Epithelial cell of esophagus (primary cell): ENCODE results near the gene DSCAM.

Experiments
- DNase-seq: peaks from one replicate; pipeline ENCODE4 v3.0.0; 2010; ENCODE audit warnings: low read depth
- H3K4me3 ChIP-seq: 2 replicates; pipeline ENCODE4 v1.5.1; 2011; ENCODE audit warnings: mild to moderate bottlenecking, low read length, control low read depth
- CTCF ChIP-seq: IDR thresholded peaks from 2 replicates; pipeline ENCODE4 v1.5.1; 2011; ENCODE audit warnings: low read depth, mild to moderate bottlenecking, low read length, control low read depth, inconsistent platforms; ENCODE audit not compliant: insufficient read depth; ENCODE audit errors: missing control alignments

Gene DSCAM

GRCh38 chr21:40235528-40235927 lies 611.4 kb downstream of the DSCAM start:
- peak; percentile 22 for DNase-seq
- H3K4me3 ChIP-seq = no peak overlapping the region
- no peak for TF ChIP-seq CTCF

GRCh38 chr21:40231979-40232378 lies 615.0 kb downstream of the DSCAM start:
- TF ChIP-seq CTCF = no peak
- H3K4me3 ChIP-seq = no peak overlapping the region
- no peak for DNase-seq

GRCh38 chr21:40227096-40227495 lies 619.9 kb downstream of the DSCAM start:
- no peak for DNase-seq
- H3K4me3 ChIP-seq = no peak overlapping the region
- TF ChIP-seq CTCF = no peak

GRCh38 chr21:40215941-40216340 lies 631.0 kb downstream of the DSCAM start:
- no peak for TF ChIP-seq CTCF
- peak; percentile 77 for DNase-seq
- H3K4me3 ChIP-seq = no peak overlapping the region

- no peak overlapping the region for H3K4me3 ChIP-seq
- DNase-seq = no peak
- no peak for TF ChIP-seq CTCF
These were observed 636.7 kb downstream of the DSCAM start for GRCh38 chr21:40210251-40210650.

- DNase-seq = no peak
- no peak for TF ChIP-seq CTCF
- no peak overlapping the region for H3K4me3 ChIP-seq
These were observed 638.0 kb downstream of the DSCAM start for GRCh38 chr21:40208948-40209345.

GRCh38 chr21:40208206-40208947 lies 638.6 kb downstream of the DSCAM start:
- no peak for DNase-seq
- no peak for TF ChIP-seq CTCF
- no peak overlapping the region for H3K4me3 ChIP-seq
